ENCODE results near the gene TAF1C. TPM values are rescaled to one million over a fixed set of nuclear protein-coding genes. Genes with fewer than 3 reads are reported as not detected.

The TAF1C gene
- total RNA-seq, 2 donors from 2014 or later: 43.7 to 75.9 TPM

GRCh38 chr16:84138824-84139627 lies 47.8 kb downstream of the TAF1C start:
- no peaks in the 10 kb centered on the region for H3K27me3 ChIP-seq (replicated peaks; ENCODE audit: insufficient read depth)
- H3K9me3 ChIP-seq: no peaks in the 10 kb centered on the region
- no peak for TF ChIP-seq CTCF (IDR thresholded peaks at IDR 0.05)
- H3K36me3 ChIP-seq: no peaks in the 10 kb centered on the region
- H3K4me1 ChIP-seq (ENCODE audit: control insufficient read depth in 1 of 2, low read depth in 2 of 2): peaks cover 0 to 4% of the 10 kb centered on the region in 2 donors
- DNase-seq (ENCODE audit: low spot score): no peak
- no peak overlapping the region for H3K27ac ChIP-seq
- no peak overlapping the region for H3K4me3 ChIP-seq
- ATAC-seq (ENCODE audit: insufficient number of reproducible peaks, low FRiP score, low read depth): no peak

GRCh38 chr16:84138500-84138823 lies 48.4 kb downstream of the TAF1C start:
- Histone ChIP-seq H3K4me3 (no peak overlapping the region), H3K9me3 (no peaks in the 10 kb centered on the region), H3K4me1 (ENCODE audit: control insufficient read depth in 1 of 2, low read depth in 2 of 2) (no peaks in the 10 kb centered on the region), H3K36me3 (no peaks in the 10 kb centered on the region), H3K27me3 (replicated peaks; ENCODE audit: insufficient read depth) (no peaks in the 10 kb centered on the region), H3K27ac (no peak overlapping the region)
- DNase-seq (ENCODE audit: low spot score) (no peak), ATAC-seq (ENCODE audit: insufficient number of reproducible peaks, low FRiP score, low read depth) (no peak)
- no peak for TF ChIP-seq CTCF (IDR thresholded peaks at IDR 0.05)

- no peak for TF ChIP-seq CTCF (IDR thresholded peaks at IDR 0.05)
- Histone ChIP-seq H3K4me1 (ENCODE audit: control insufficient read depth in 1 of 2, low read depth in 2 of 2) (no peaks in the 10 kb centered on the region), H3K27me3 (replicated peaks; ENCODE audit: insufficient read depth) (no peaks in the 10 kb centered on the region), H3K4me3 (no peak overlapping the region), H3K36me3 (no peaks in the 10 kb centered on the region), H3K9me3 (no peaks in the 10 kb centered on the region), H3K27ac (no peak overlapping the region)
- ATAC-seq (ENCODE audit: insufficient number of reproducible peaks, low FRiP score, low read depth) (no peak), DNase-seq (ENCODE audit: low spot score) (no peak)
These were observed 49.0 kb downstream of the TAF1C start for GRCh38 chr16:84137769-84138357.

- H3K27ac ChIP-seq: no peak overlapping the region
- H3K4me3 ChIP-seq: no peak overlapping the region
- ATAC-seq (ENCODE audit: insufficient number of reproducible peaks, low FRiP score, low read depth) (no peak), DNase-seq (ENCODE audit: low spot score) (no peak)
- TF ChIP-seq CTCF (IDR thresholded peaks at IDR 0.05): no peak
- no peaks in the 10 kb centered on the region for H3K27me3 ChIP-seq (replicated peaks; ENCODE audit: insufficient read depth)
- no peaks in the 10 kb centered on the region for H3K36me3 ChIP-seq
- H3K4me1 ChIP-seq (ENCODE audit: control insufficient read depth in 1 of 2, low read depth in 2 of 2): no peaks in the 10 kb centered on the region
- H3K9me3 ChIP-seq: no peaks in the 10 kb centered on the region
These were observed 49.6 kb downstream of the TAF1C start for GRCh38 chr16:84137287-84137686.

- H3K27me3 ChIP-seq (replicated peaks; ENCODE audit: insufficient read depth): no peaks in the 10 kb centered on the region
- H3K36me3 ChIP-seq: no peaks in the 10 kb centered on the region
- no peak for DNase-seq (ENCODE audit: low spot score)
- no peak overlapping the region for H3K27ac ChIP-seq
- no peak for ATAC-seq (ENCODE audit: insufficient number of reproducible peaks, low FRiP score, low read depth)
- H3K4me1 ChIP-seq (ENCODE audit: control insufficient read depth in 1 of 2, low read depth in 2 of 2): no peaks in the 10 kb centered on the region
- no peak overlapping the region for H3K4me3 ChIP-seq
- no peak for TF ChIP-seq CTCF (IDR thresholded peaks at IDR 0.05)
- no peaks in the 10 kb centered on the region for H3K9me3 ChIP-seq
These were observed 50.3 kb downstream of the TAF1C start for GRCh38 chr16:84136331-84137125.

Data from thoracic aorta (tissue), 2 donors.